Lung (tissue), 12 donors: ENCODE measurements around the gene CPSF3. TPM values are rescaled to one million over a fixed set of nuclear protein-coding genes. Genes with fewer than 3 reads are reported as not detected.

Source experiments
- ATAC-seq: fragments of 200-7000 bp; cut with Tn5 transposase; one replicate; pipeline ENCODE4 v1.9.1; 2020; ENCODE audit warnings: moderate number of reproducible peaks; ENCODE audit not compliant: insufficient read depth, low FRiP score
- DNase-seq, 3 donors: peaks; one replicate each; pipeline ENCODE4 v3.0.0-alpha.2; 2013 to 2017
- H3K27ac ChIP-seq, 2 donors: one replicate each; pipeline ENCODE4 v1.5.1; 2013; ENCODE audit warnings: mild to moderate bottlenecking in 2 of 2, moderate library complexity in 2 of 2, control low read depth in 1 of 2, inconsistent platforms in 1 of 2, low read depth in 1 of 2, low read length in 1 of 2
- H3K27me3 ChIP-seq, 3 donors: one replicate each; pipeline ENCODE4 v1.5.1; 2013; ENCODE audit warnings: low read length in 2 of 3; ENCODE audit not compliant: control insufficient read depth in 3 of 3, insufficient read depth in 3 of 3
- H3K36me3 ChIP-seq, 4 donors: one replicate each; pipeline ENCODE4 v1.5.1; 2013; ENCODE audit warnings: low read length in 4 of 4, mild to moderate bottlenecking in 1 of 4, moderate library complexity in 1 of 4; ENCODE audit not compliant: control insufficient read depth in 4 of 4, insufficient read depth in 4 of 4
- H3K4me1 ChIP-seq, 5 donors: one replicate each; pipeline ENCODE4 v1.5.1; 2013; ENCODE audit warnings: low read length in 5 of 5, mild to moderate bottlenecking in 2 of 5, moderate library complexity in 1 of 5; ENCODE audit not compliant: control insufficient read depth in 5 of 5, insufficient read depth in 5 of 5
- H3K4me3 ChIP-seq: one replicate; pipeline ENCODE4 v1.5.1; 2013; ENCODE audit warnings: mild to moderate bottlenecking, control low read depth, moderate library complexity
- H3K9ac ChIP-seq, 2 donors: one replicate each; pipeline ENCODE4 v1.5.1; 2013; ENCODE audit warnings: low read length in 2 of 2, control low read depth in 1 of 2; ENCODE audit not compliant: insufficient read depth in 1 of 2
- H3K9me3 ChIP-seq, 4 donors: one replicate each; pipeline ENCODE4 v1.5.1; 2013; ENCODE audit warnings: low read length in 3 of 4, mild to moderate bottlenecking in 1 of 4, moderate library complexity in 1 of 4; ENCODE audit not compliant: control insufficient read depth in 4 of 4, insufficient read depth in 3 of 4
- CTCF ChIP-seq: IDR thresholded peaks from 2 replicates; pipeline ENCODE4 v1.5.1; 2012; ENCODE audit warnings: mild to moderate bottlenecking; ENCODE audit errors: control extremely low read depth, extremely low read depth
- WGBS, 2 donors: extraction: QIAGEN DNeasy Blood & Tissue Kit; methylation state at CpG; one replicate each; pipeline ENCODE4 v1.1.7; 2013; 5-methylcytosine and 5-hydroxymethylcytosine counted together
- polyA plus RNA-seq, 2 donors: library from polyadenylated mRNA; stranded (reverse); fragments of 200-250 nt; gene quantifications; one replicate each; pipeline ENCODE4 v1.2.1, GENCODE V29; 2013
- total RNA-seq, 2 donors: library from RNA; depleted of rRNA in 1 of 2; stranded (reverse); fragments of >200 nt in 1 of 2; gene quantifications; one replicate each; pipeline ENCODE4 v1.2.1, GENCODE V29; 2014 to 2021
- donor health status: control.
- donor health status: control.
- donor health status: Bipolar disorder and iron deficiency.
- donor health status: healthy.
- donor health status: DM: yes; HTN: yes; CAD: no.

Gene CPSF3
- total and polyA plus RNA-seq, 4 donors = 15.6 to 25.9 (median 20.8) TPM

- TF ChIP-seq CTCF = no peak
- 87 to 88% methylated on average over 7 of the region's 7 CpGs for WGBS, 2 donors
- Histone ChIP-seq H3K4me3 (no peak overlapping the region), H3K9ac (no peak overlapping the region), H3K27me3 (no peaks in the 10 kb centered on the region), H3K9me3 (no peaks in the 10 kb centered on the region), H3K36me3 (peaks cover 18 to 33% (median 28%) of the 10 kb centered on the region in 4 donors), H3K27ac (no peak overlapping the region), H3K4me1 (no peaks in the 10 kb centered on the region)
- DNase-seq = no peak
- no peak for ATAC-seq
Measured at GRCh38 chr2:9445089-9445488, 21.6 kb downstream of the CPSF3 start.

GRCh38 chr2:9451231-9451630, 27.8 kb downstream of the CPSF3 start:
- DNase-seq = no peak
- H3K36me3 ChIP-seq = peaks cover 3 to 28% (median 8%) of the 10 kb centered on the region in 4 donors
- 96 to 100% methylated on average over 1 of the region's 1 CpG for WGBS, 2 donors

GRCh38 chr2:9460441-9461017, 37.1 kb downstream of the CPSF3 start:
- no peak for ATAC-seq
- H3K36me3 ChIP-seq = peaks cover 7 to 14% (median 10%) of the 10 kb centered on the region in 4 donors

More at GRCh38 chr2:9451231-9451630, 27.8 kb downstream of the CPSF3 start:
- Histone ChIP-seq H3K4me3 (no peak overlapping the region), H3K27me3 (no peaks in the 10 kb centered on the region), H3K9me3 (no peaks in the 10 kb centered on the region), H3K4me1 (no peaks in the 10 kb centered on the region), H3K27ac (no peak overlapping the region), H3K9ac (no peak overlapping the region)
- no peak for TF ChIP-seq CTCF
- ATAC-seq = no peak

More at GRCh38 chr2:9460441-9461017, 37.1 kb downstream of the CPSF3 start:
- Histone ChIP-seq H3K27me3 (no peaks in the 10 kb centered on the region), H3K4me3 (no peak overlapping the region), H3K27ac (no peak overlapping the region), H3K9me3 (no peaks in the 10 kb centered on the region), H3K9ac (no peak overlapping the region), H3K4me1 (peaks cover 0 to 2% (median 0%) of the 10 kb centered on the region in 5 donors)
- 97 to 99% methylated on average over 3 of the region's 3 CpGs for WGBS, 2 donors
- no peak for DNase-seq
- TF ChIP-seq CTCF = no peak
